ENCODE results near the gene CMBL.
"Not testable (repeated sequence)": the region's sequence is repeated elsewhere in the genome, so short reads cannot be mapped to it uniquely, and the experiment has no call there.

The CMBL gene

GRCh38 chr5:10283927-10284635 lies 23.6 kb downstream of the CMBL start:
- DNase-seq = peak; percentile 89

GRCh38 chr5:10279925-10280720 lies 27.6 kb downstream of the CMBL start:
- no peak for DNase-seq

DNA sequence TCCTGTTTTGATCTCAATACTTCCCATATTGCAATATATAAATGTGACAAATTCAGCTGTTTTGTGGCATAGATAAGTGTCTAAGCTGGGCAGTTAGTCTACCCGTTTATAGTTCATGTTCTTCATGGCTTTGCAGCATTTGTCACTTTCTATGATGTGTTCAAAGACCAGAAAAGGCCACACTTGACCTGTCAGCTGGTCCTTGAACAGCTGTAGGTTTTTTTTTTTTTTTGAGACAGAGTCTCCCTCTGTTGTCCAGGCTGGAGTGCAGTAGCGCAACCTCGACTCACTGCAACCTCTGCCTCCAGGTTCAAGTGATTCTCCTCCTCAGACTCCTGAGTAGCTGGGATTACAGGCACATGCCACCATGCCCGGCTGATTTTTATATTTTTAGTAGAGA lies 28.4 kb downstream of the CMBL start:
- DNase-seq = no peak

DNA sequence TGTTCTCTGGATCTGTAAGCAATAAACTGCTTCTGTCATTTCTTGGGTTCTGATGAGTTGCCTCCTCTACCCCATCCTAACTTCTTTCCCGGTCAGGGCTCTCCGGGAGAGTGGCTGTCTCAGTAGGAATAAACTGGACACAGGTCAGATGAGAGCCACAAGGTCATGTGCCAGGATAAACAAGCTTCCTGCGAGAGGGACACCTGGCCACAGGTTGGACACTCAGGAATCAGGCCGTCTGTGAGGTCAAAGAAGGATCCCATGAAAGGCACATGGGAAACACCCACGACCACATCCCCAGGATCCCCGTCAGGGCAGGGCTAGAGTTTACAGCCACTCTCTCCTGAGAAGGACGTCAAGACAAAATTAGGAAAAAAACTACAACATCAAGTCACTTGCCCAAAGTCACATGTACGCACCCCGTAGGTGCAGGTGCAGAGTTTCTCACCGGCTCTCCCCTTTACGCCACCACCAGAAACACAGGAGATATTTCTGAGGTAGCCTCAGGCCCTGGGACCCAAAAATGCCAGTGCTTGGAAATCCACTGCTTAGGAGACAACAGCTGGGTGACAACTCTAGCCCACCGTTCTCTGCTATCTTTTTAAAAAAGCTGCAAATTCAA lies 28.9 kb downstream of the CMBL start:
- no peak for DNase-seq

- no peak for DNase-seq
Observed at GRCh38 chr5:10277773-10278630, 29.7 kb downstream of the CMBL start.

- DNase-seq = no peak
Observed at GRCh38 chr5:10276691-10277090, 31.0 kb downstream of the CMBL start.

- DNase-seq = no peak
Observed at GRCh38 chr5:10275991-10276390, 31.7 kb downstream of the CMBL start.

GRCh38 chr5:10275460-10275859 lies 32.2 kb downstream of the CMBL start:
- no peak for DNase-seq

GRCh38 chr5:10272875-10273209 lies 34.9 kb downstream of the CMBL start:
- not testable (repeated sequence) for DNase-seq

DNA sequence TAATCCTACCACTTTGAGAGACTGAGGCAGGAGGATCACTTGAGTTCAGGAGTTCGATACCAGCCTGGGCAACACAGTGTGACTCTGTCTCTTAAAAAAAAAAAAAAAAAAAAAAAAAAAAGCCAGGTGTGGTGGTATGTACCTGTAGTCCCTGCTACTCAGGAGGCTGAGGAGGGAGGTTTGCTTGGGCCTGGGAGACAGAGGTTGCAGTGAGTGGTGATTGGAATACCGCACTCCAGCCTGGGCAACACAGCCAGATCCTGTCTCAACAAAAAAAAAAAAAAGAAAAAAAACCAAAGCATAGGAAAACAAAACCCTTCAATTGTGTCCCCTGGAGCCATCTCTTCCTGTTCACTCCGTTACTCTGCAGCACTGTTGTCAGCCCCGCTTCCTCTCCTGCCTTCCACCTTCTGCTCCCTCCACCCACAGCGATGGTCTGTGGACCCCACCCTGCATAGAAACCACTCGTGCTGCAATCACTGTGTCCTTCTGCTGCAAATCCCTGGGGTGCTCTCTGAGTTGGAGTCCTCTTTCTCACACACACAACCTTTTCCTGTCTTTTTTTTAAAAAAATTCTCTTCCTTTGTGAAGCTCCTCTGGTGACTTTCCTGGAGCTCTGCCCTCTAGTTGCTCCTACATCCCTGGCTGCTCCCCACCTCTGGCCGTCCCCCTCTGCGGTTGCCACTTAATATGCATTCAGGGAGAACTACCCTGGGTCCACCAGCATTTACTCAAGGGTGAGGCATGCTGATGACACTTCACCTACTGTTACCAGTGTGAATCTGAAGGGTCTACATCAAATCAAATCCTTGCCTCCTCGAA lies 35.4 kb downstream of the CMBL start:
- DNase-seq = no peak

GRCh38 chr5:10268100-10268499 lies 39.6 kb downstream of the CMBL start:
- no peak for DNase-seq

DNA sequence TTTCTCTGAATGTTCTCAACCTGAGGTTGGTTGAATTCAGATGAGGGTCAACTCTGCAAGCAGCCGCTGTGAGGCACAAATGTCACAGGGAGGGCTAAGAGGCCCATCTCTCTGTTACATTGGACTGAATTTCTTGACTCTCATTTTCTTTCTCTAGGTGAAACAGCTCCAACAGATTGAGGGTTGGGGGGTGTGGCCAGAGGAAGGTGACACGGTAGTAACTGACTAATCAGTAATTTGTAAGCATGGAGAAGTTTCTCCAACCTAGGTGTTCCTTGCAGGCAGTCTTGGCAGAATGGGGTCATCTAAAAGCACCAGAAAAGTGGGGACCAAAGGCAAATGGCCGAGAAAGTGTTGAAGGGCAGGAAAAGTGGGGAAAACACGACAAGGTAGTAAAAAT lies 40.9 kb downstream of the CMBL start:
- no peak for DNase-seq

DNA sequence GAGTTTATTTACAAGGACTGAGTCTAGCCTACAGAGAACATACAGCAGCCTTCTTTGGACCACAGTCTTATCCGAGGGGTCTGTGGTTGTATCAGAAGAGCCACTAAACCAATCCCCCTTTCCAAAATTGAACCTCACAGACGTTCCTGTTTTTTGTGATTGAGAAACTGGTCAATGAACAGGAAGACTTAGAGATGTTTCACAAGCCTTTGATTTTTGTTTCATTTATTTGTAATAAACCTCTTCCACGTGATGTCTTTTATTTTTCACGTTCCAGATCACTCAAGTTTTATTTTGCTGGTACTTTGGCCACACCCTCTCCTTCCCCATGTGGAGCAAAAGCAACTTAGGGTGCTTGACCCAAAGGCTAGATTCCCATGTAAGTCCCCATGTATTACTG lies 41.6 kb downstream of the CMBL start:
- no peak for DNase-seq

GRCh38 chr5:10265245-10266109 lies 42.2 kb downstream of the CMBL start:
- no peak for DNase-seq

GRCh38 chr5:10264604-10265003 lies 43.1 kb downstream of the CMBL start:
- DNase-seq = no peak

DNA sequence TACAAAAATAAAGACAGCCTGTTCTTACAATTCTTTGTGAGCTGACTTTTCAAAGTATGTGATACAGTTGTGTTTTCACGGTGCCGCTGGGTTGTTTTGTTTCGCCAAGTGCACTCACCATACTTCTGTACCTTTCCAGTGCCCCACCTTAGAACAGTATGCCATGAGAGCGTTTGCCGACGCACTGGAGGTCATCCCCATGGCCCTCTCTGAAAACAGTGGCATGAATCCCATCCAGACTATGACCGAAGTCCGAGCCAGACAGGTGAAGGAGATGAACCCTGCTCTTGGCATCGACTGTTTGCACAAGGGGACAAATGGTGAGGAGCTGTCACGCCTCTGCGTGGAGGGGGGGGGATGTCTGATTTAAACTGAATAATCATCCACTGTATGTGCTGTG lies 44.7 kb downstream of the CMBL start:
- no peak for DNase-seq

GRCh38 chr5:10262121-10262774 lies 45.5 kb downstream of the CMBL start:
- DNase-seq = no peak

- DNase-seq = no peak
Observed at GRCh38 chr5:10261065-10261464, 46.6 kb downstream of the CMBL start.

- DNase-seq = no peak
Observed at GRCh38 chr5:10259899-10260298, 47.8 kb downstream of the CMBL start.

DNA sequence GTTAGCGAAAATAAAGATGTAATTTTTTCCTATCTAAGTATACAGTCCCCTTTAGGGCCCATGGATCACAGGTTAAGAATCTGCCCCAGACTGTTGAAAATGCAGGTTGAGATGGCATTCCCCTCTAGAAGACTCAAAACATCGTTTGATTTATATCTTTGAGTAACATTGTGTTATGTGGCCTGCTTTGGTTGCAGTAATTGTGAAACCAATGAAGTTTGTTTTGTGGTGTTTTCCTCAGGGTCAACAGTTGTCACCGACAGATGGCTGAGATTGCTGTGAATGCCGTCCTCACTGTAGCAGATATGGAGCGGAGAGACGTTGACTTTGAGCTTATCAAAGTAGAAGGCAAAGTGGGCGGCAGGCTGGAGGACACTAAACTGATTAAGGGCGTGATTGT lies 49.8 kb downstream of the CMBL start:
- DNase-seq = no peak

- no peak for DNase-seq
Observed at GRCh38 chr5:10254686-10255085, 53.0 kb downstream of the CMBL start.

Measured in midbrain (tissue), 1 donor.